ENCODE measurements around the gene WWTR1.

GRCh38 chr3:149567381-149567780 lies 90.4 kb downstream of the WWTR1 start:
- TF ChIP-seq, protein P1, sequence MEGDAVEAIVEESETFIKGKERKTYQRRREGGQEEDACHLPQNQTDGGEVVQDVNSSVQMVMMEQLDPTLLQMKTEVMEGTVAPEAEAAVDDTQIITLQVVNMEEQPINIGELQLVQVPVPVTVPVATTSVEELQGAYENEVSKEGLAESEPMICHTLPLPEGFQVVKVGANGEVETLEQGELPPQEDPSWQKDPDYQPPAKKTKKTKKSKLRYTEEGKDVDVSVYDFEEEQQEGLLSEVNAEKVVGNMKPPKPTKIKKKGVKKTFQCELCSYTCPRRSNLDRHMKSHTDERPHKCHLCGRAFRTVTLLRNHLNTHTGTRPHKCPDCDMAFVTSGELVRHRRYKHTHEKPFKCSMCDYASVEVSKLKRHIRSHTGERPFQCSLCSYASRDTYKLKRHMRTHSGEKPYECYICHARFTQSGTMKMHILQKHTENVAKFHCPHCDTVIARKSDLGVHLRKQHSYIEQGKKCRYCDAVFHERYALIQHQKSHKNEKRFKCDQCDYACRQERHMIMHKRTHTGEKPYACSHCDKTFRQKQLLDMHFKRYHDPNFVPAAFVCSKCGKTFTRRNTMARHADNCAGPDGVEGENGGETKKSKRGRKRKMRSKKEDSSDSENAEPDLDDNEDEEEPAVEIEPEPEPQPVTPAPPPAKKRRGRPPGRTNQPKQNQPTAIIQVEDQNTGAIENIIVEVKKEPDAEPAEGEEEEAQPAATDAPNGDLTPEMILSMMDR (IDR thresholded peaks at IDR 0.05) = no peak
- TF ChIP-seq EP300 (IDR thresholded peaks at IDR 0.05; ENCODE audit: low read depth) (no peak), POLR2A (IDR thresholded peaks at IDR 0.05) (no peak)
